Adrenal gland (tissue), 12 donors: Measurements from ENCODE around the gene SULT4A1. TPM values are rescaled to one million over a fixed set of nuclear protein-coding genes. Genes with fewer than 3 reads are reported as not detected.

Experiments used
- DNase-seq, 7 donors: peaks; one replicate each; pipeline ENCODE4 v3.0.0-alpha.2; 2019 to 2020
- H3K27ac ChIP-seq, 5 donors: fragments of 200-600 bp; sonication (generic) in 4 of 5; 1 replicate in 3 of 5; 2 replicates in 2 of 5; pipeline versions ENCODE4 v1.5.1 to v1.8.0; 2016 to 2020; ENCODE audit warnings: mild to moderate bottlenecking in 1 of 5
- H3K27me3 ChIP-seq: fragments of 200-600 bp; 2 replicates; pipeline ENCODE4 v1.8.0; 2021
- H3K36me3 ChIP-seq, 2 donors: fragments of 200-600 bp; replicated peaks in 1 of 2; 1 replicate in 1 of 2; 2 replicates in 1 of 2; pipeline versions ENCODE4 v1.5.1 to v1.8.0; 2018 to 2022
- H3K4me1 ChIP-seq, 2 donors: fragments of 200-600 bp; replicated peaks in 1 of 2; 1 replicate in 1 of 2; 2 replicates in 1 of 2; pipeline versions ENCODE4 v1.5.1 to v1.8.0; 2018 to 2021
- H3K4me3 ChIP-seq, 4 donors: fragments of 200-600 bp; sonication (generic) in 3 of 4; one replicate each; pipeline ENCODE4 v1.5.1; 2016 to 2018
- H3K9me3 ChIP-seq, 3 donors: fragments of 200-600 bp; sonication (generic) in 1 of 3; replicated peaks in 1 of 3; 1 replicate in 2 of 3; 2 replicates in 1 of 3; pipeline versions ENCODE4 v1.5.1 to v1.8.0; 2016 to 2021
- CTCF ChIP-seq, 6 experiments: fragments of 450-650 bp in 4 of 6; fragments of 200-600 bp in 2 of 6; sonication (generic) in 1 of 6; IDR thresholded peaks; 1 replicate in 5 of 6; 2 replicates in 1 of 6; pipeline versions ENCODE4 v1.5.1 to v1.8.0; 2016 to 2021; ENCODE audit warnings: antibody characterized with exemption in 6 of 6, mild to moderate bottlenecking in 2 of 6, moderate library complexity in 1 of 6
- POLR2A ChIP-seq, 2 donors: fragments of 450-650 bp; IDR thresholded peaks; one replicate each; pipeline ENCODE4 v1.6.1; 2017; ENCODE audit warnings: antibody characterized with exemption in 2 of 2, mild to moderate bottlenecking in 2 of 2, moderate library complexity in 1 of 2
- WGBS, 4 donors: extraction: QIAGEN DNeasy Blood & Tissue Kit in 2 of 4; methylation state at CpG; one replicate each; pipeline versions ENCODE4 v1.1.5 to v1.1.7; 2013 to 2017; 5-methylcytosine and 5-hydroxymethylcytosine counted together
- intact Hi-C, 2 donors: fragments of 100-400 bp; cut with DNase I; formaldehyde crosslinking; loops; one replicate each; pipeline versions ENCODE4 v1.14.1 to v1.15.0; 2022 to 2023
- polyA plus RNA-seq, 3 donors: library from polyadenylated mRNA; stranded (reverse); fragments of 200-250 nt in 2 of 3; fragments of 350-450 nt in 1 of 3; fragmentation: Illumina TruSeq in 1 of 3; extraction: RNeasy Lipid Tissue Mini Kit (QIAGEN cat#74804) in 1 of 3; gene quantifications; one replicate each; pipeline ENCODE4 v1.2.3, GENCODE V29; 2013 to 2014
- total RNA-seq, 9 donors: library from RNA; depleted of rRNA in 4 of 9; stranded (reverse); fragments of >200 nt in 4 of 9; fragments of 120-200 nt in 1 of 9; fragmentation: NEBNext Ultra II Directional in 1 of 9; extraction: Animal tissue kit (Norgen Biotek cat#: 25700) in 1 of 9; gene quantifications; one replicate each; pipeline versions ENCODE4 v1.1.0 to v1.2.4, GENCODE V29; 2013 to 2023
- donor health status: healthy with polysubstance abuse.
- donor health status: Bipolar disorder and iron deficiency.
- donor health status: DM: yes; HTN: yes; CAD: no.
- donor health status: DM: no; HTN: no; CAD: no.
- donor health status: DM: no; HTN: no; CAD: no.
- donor health status: DM: yes; HTN: yes; CAD: no.

The SULT4A1 gene
- total and polyA plus RNA-seq, 12 donors = 0.65 to 8.8 (median 2.8) TPM; not detected in 4

GRCh38 chr22:43821606-43822425, 40.5 kb downstream of the SULT4A1 start:
- WGBS, 4 donors = 68 to 75% (median 71%) methylated on average over 18 to 22 of the region's 22 CpGs
- no peaks in the 10 kb centered on the region for H3K9me3 ChIP-seq
- no peaks in the 10 kb centered on the region for H3K36me3 ChIP-seq
- no peak overlapping the region for H3K4me3 ChIP-seq
- H3K4me1 ChIP-seq = no peaks in the 10 kb centered on the region
- intact Hi-C loops = loop anchor here in 1 of 2 donors (10.0 kb wide), 1 partner anchor 427 kb away; no protein-coding TSS in a partner anchor
- DNase-seq = peak in 2 of 7 donors; percentile 9 to 42
- TF ChIP-seq POLR2A (IDR thresholded peaks at IDR 0.05) (no peak), CTCF (IDR thresholded peaks at IDR 0.05) (no peak)
- H3K27ac ChIP-seq = no peak overlapping the region
- H3K27me3 ChIP-seq = no peaks in the 10 kb centered on the region

GRCh38 chr22:43820651-43821305, 41.5 kb downstream of the SULT4A1 start:
- intact Hi-C loops = loop anchor here in 1 of 2 donors (10.0 kb wide), 1 partner anchor 426 kb away; no protein-coding TSS in a partner anchor
- DNase-seq = peak in 3 of 7 donors; percentile 5 to 45 (median 9)
- no peaks in the 10 kb centered on the region for H3K27me3 ChIP-seq

GRCh38 chr22:43819931-43820640, 42.2 kb downstream of the SULT4A1 start:
- no peaks in the 10 kb centered on the region for H3K36me3 ChIP-seq
- peak in 2 of 7 donors; percentile 3 to 10 for DNase-seq
- intact Hi-C loops = loop anchor here in 1 of 2 donors (10.0 kb wide), 1 partner anchor 425 kb away; no protein-coding TSS in a partner anchor
- no peak for TF ChIP-seq CTCF (IDR thresholded peaks at IDR 0.05)
- TF ChIP-seq POLR2A (IDR thresholded peaks at IDR 0.05) = no peak
- H3K27ac ChIP-seq = no peak overlapping the region
- 81 to 88% (median 87%) methylated on average over 13 of the region's 13 CpGs for WGBS, 4 donors
- no peak overlapping the region for H3K4me3 ChIP-seq
- H3K4me1 ChIP-seq = no peaks in the 10 kb centered on the region
- no peaks in the 10 kb centered on the region for H3K9me3 ChIP-seq
- H3K27me3 ChIP-seq = no peaks in the 10 kb centered on the region

More at GRCh38 chr22:43820651-43821305, 41.5 kb downstream of the SULT4A1 start:
- no peak for TF ChIP-seq CTCF (IDR thresholded peaks at IDR 0.05)
- no peak for TF ChIP-seq POLR2A (IDR thresholded peaks at IDR 0.05)
- no peaks in the 10 kb centered on the region for H3K4me1 ChIP-seq
- no peaks in the 10 kb centered on the region for H3K9me3 ChIP-seq
- H3K27ac ChIP-seq = no peak overlapping the region
- H3K4me3 ChIP-seq = no peak overlapping the region
- 70 to 76% (median 73%) methylated on average over 12 to 18 of the region's 18 CpGs for WGBS, 4 donors
- no peaks in the 10 kb centered on the region for H3K36me3 ChIP-seq
